IPS-18a (cell line): ENCODE data around the gene AFG1L.
"Not testable (repeated sequence)": the region's sequence is repeated elsewhere in the genome, so short reads cannot be mapped to it uniquely, and the experiment has no call there.

ENCODE experiments used
- H3K27ac ChIP-seq: one replicate; pipeline ENCODE4 v1.5.1; 2013; ENCODE audit warnings: low read length
- H3K27me3 ChIP-seq: one replicate; pipeline ENCODE4 v1.6.1; 2013; ENCODE audit warnings: mild to moderate bottlenecking, low read length; ENCODE audit not compliant: control insufficient read depth, insufficient read depth
- H3K36me3 ChIP-seq: one replicate; pipeline ENCODE4 v1.6.1; 2013; ENCODE audit warnings: low read depth, low read length; ENCODE audit not compliant: control insufficient read depth
- H3K4me1 ChIP-seq: one replicate; pipeline ENCODE4 v1.6.1; 2013; ENCODE audit warnings: low read depth, low read length; ENCODE audit not compliant: control insufficient read depth
- H3K4me3 ChIP-seq: one replicate; pipeline ENCODE4 v1.5.1; 2013; ENCODE audit warnings: low read length
- H3K9ac ChIP-seq: one replicate; pipeline ENCODE4 v1.6.1; 2013; ENCODE audit warnings: mild to moderate bottlenecking, low read length, moderate library complexity
- H3K9me3 ChIP-seq: one replicate; pipeline ENCODE4 v1.6.1; 2013; ENCODE audit warnings: low read depth, low read length; ENCODE audit not compliant: control insufficient read depth

AFG1L gene

DNA sequence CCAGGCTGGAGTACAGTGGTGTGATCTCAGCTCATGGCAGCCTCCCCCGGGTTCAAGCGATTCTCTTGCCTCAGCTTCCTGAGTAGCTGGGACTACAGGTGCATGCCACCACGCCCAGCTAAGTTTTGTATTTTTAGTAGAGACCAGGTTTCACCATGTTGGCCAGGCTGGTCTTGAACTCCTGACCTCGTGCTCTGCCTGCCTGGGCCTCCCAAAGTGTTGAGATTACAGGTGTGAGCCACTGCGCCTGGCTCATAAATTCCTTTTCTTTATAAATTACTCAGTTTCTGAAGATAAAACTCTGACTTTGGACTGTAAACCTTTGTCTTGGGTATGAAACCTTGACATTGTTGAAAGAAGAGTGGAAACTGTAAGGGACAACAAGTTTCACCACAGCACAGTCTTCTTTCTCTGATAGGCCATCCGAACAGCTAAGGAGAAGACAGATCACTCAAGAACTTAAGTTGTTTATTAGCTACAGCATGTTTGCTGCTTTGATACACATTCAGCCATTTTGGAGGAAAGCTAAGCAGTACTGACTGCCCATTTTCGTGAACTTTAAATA lies 35.4 kb downstream of the AFG1L start:
- not testable (repeated sequence) for H3K9ac ChIP-seq, H3K36me3 ChIP-seq, H3K27ac ChIP-seq, H3K9me3 ChIP-seq, H3K4me3 ChIP-seq, H3K27me3 ChIP-seq, H3K4me1 ChIP-seq

- Histone ChIP-seq H3K27ac (no peak overlapping the region), H3K36me3 (no peaks in the 10 kb centered on the region), H3K4me3 (no peak overlapping the region), H3K27me3 (no peaks in the 10 kb centered on the region), H3K4me1 (no peaks in the 10 kb centered on the region), H3K9me3 (no peaks in the 10 kb centered on the region), H3K9ac (no peak overlapping the region)
These were observed 36.0 kb downstream of the AFG1L start for GRCh38 chr6:108330806-108331205.

- H3K9me3 ChIP-seq, result no peaks in the 10 kb centered on the region
- no peaks in the 10 kb centered on the region for H3K4me1 ChIP-seq
- H3K27me3 ChIP-seq, result no peaks in the 10 kb centered on the region
- H3K36me3 ChIP-seq, result no peaks in the 10 kb centered on the region
- H3K4me3 ChIP-seq, result no peak overlapping the region
- H3K9ac ChIP-seq, result no peak overlapping the region
- no peak overlapping the region for H3K27ac ChIP-seq
These were observed 37.1 kb downstream of the AFG1L start for GRCh38 chr6:108331982-108332381.

DNA sequence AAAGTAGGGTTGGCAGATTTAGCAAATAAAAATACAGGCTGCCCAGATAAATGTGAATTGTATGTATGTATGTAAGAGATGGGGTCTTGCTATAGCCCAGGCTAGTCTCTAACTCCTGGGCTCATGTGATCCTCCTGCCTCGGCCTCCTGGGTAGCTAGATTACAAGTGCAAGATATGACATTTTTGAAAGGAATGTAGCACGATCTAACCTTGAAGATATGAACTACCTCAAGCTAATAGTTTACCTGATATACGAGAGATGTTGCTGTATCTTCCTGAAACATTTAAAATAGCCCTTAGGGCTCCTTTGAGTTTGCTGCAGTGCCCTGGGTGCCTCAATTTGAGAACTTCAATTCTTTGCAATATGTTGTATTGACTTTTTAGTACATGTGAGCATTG lies 42.1 kb downstream of the AFG1L start:
- Histone ChIP-seq H3K4me1 (no peaks in the 10 kb centered on the region), H3K36me3 (no peaks in the 10 kb centered on the region), H3K27ac (no peak overlapping the region)

GRCh38 chr6:108337721-108338120 lies 42.9 kb downstream of the AFG1L start:
- no peaks in the 10 kb centered on the region for H3K27me3 ChIP-seq
- H3K27ac ChIP-seq, result no peak overlapping the region
- H3K9ac ChIP-seq, result no peak overlapping the region
- no peak overlapping the region for H3K4me3 ChIP-seq
- no peaks in the 10 kb centered on the region for H3K4me1 ChIP-seq
- H3K36me3 ChIP-seq, result no peaks in the 10 kb centered on the region
- no peaks in the 10 kb centered on the region for H3K9me3 ChIP-seq

More for the DNA sequence above, 42.1 kb downstream of the AFG1L start:
- H3K4me3 ChIP-seq, result no peak overlapping the region
- H3K9ac ChIP-seq, result no peak overlapping the region
- no peaks in the 10 kb centered on the region for H3K9me3 ChIP-seq
- H3K27me3 ChIP-seq, result no peaks in the 10 kb centered on the region

DNA sequence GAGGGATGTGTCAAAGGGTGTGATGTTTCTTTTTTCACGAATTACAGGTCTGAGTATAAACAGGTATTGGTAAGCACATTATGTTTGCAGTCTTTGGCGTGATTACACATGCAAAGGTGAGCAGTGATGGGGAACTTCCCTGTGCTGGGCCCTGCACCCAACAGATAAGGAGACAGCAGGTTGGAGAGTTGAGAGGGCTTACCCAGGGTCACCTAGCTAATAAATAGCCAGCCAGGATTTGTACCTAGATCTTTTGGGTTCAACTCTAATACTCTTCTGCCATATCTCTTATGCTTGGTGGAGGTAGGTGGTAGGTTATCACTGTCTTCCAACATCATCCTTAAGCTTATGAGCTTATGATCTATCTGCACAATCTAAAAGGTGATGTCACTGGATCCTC lies 46.5 kb downstream of the AFG1L start:
- Histone ChIP-seq H3K4me3 (no peak overlapping the region), H3K27me3 (no peaks in the 10 kb centered on the region), H3K27ac (no peak overlapping the region), H3K9ac (no peak overlapping the region), H3K4me1 (no peaks in the 10 kb centered on the region), H3K9me3 (no peaks in the 10 kb centered on the region), H3K36me3 (no peaks in the 10 kb centered on the region)

DNA sequence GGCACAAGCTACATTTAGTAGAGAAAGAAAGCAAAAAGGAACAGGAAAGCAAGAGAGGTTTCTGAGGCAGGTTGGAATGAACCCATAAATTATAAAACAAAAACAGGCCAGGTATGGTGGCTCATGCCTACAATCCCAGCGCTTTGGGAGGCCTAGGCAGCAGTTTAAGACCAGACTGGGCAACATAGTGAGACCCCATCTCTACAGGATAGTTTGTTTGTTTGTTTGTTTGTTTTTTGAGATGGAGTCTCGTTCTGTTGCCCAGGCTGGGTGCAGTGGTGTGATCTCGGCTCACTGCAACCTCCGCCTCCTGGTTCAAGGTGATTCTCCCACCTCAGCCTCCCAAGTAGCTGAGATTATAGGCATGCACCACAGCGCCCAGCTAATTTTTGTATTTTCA lies 49.0 kb downstream of the AFG1L start:
- Histone ChIP-seq H3K4me1 (no peaks in the 10 kb centered on the region), H3K36me3 (no peaks in the 10 kb centered on the region), H3K4me3 (no peak overlapping the region)

DNA sequence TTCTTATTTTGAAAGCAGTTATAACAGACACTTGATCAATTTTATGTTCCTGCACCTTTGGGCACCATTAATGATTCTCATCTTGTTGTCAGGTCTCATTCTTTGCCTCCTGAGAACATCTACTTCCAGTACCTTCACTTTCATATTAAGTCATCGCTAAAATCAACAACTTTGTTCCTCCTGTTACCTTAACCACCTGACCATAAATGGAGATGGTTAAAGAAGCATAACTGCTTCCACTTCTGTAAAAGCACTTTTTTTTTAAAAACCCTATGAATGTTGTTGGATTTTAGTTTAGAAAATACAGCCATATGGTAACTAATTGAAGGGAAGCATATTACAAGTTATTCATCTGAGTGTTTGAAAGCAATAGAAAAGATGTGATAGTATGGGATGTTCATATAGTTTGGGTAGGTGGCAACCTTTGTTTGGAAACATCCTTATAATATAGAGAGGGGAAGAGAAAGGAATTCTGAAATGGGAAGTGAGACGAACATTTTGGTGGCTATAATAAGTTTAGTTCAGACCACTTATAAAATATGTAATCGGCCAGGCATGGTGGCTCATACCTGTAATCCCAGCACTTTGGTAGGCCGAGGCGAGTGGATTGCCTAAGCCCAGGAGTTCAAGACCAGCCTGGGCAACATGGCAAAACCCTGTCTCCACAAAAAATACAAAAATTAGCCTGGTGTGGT lies 53.9 kb downstream of the AFG1L start:
- H3K36me3 ChIP-seq, result no peaks in the 10 kb centered on the region
- H3K27me3 ChIP-seq, result no peaks in the 10 kb centered on the region
- H3K4me1 ChIP-seq, result no peaks in the 10 kb centered on the region
- H3K27ac ChIP-seq, result no peak overlapping the region
- no peak overlapping the region for H3K4me3 ChIP-seq
- H3K9ac ChIP-seq, result no peak overlapping the region
- no peaks in the 10 kb centered on the region for H3K9me3 ChIP-seq

More for the DNA sequence above, 49.0 kb downstream of the AFG1L start:
- no peaks in the 10 kb centered on the region for H3K27me3 ChIP-seq
- H3K27ac ChIP-seq, result no peak overlapping the region
- H3K9ac ChIP-seq, result no peak overlapping the region
- no peaks in the 10 kb centered on the region for H3K9me3 ChIP-seq

DNA sequence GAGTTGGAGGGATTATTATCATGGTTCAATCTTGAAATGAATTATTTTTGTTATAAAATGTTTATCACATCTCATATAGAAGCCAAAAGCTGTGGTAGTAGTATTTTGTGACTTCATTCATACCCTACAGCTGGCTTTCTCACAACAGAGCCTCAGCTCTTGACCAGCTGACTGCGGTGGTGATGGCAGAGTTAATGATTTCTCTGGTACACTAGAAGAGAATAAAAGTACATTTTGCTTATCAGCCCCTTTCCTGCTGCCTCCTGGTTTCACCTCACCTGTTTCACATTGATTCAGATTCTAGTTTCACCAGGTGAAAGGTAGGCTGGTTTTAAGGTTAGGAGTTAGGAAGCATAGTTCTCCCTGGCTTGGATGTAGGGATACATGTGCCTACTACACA lies 55.7 kb downstream of the AFG1L start:
- no peaks in the 10 kb centered on the region for H3K9me3 ChIP-seq
- no peak overlapping the region for H3K9ac ChIP-seq
- no peaks in the 10 kb centered on the region for H3K27me3 ChIP-seq
- no peak overlapping the region for H3K4me3 ChIP-seq
- no peak overlapping the region for H3K27ac ChIP-seq
- H3K36me3 ChIP-seq, result no peaks in the 10 kb centered on the region
- no peaks in the 10 kb centered on the region for H3K4me1 ChIP-seq

DNA sequence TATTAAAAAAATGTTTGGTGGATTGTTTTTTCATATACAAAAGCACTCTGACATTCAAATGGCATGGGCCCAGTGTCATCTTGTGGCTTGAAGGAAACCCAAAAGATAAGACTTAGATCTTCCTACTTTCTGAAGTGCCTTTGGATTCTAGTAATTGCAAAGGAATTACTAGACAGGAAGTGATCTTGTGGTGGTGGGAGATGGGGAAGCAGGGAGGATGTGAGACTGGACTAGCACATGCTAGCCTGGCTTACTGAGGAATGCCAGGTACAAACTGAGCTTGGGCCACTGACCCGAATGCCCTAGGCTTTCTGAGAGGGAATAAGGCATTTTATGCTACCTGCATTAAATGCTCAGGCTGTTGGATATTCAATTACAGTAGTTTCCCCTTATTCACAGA lies 59.0 kb downstream of the AFG1L start:
- H3K36me3 ChIP-seq, result no peaks in the 10 kb centered on the region
- H3K4me1 ChIP-seq, result no peaks in the 10 kb centered on the region
- H3K4me3 ChIP-seq, result no peak overlapping the region
- H3K9me3 ChIP-seq, result no peaks in the 10 kb centered on the region
- no peak overlapping the region for H3K9ac ChIP-seq
- no peak overlapping the region for H3K27ac ChIP-seq
- no peaks in the 10 kb centered on the region for H3K27me3 ChIP-seq

GRCh38 chr6:108355120-108355519 lies 60.3 kb downstream of the AFG1L start:
- Histone ChIP-seq H3K4me3 (no peak overlapping the region), H3K27me3 (no peaks in the 10 kb centered on the region), H3K27ac (no peak overlapping the region), H3K36me3 (no peaks in the 10 kb centered on the region), H3K9ac (no peak overlapping the region), H3K9me3 (no peaks in the 10 kb centered on the region), H3K4me1 (no peaks in the 10 kb centered on the region)

- Histone ChIP-seq H3K27me3 (no peaks in the 10 kb centered on the region), H3K4me3 (no peak overlapping the region), H3K36me3 (no peaks in the 10 kb centered on the region), H3K27ac (no peak overlapping the region), H3K4me1 (no peaks in the 10 kb centered on the region), H3K9me3 (no peaks in the 10 kb centered on the region), H3K9ac (no peak overlapping the region)
These were observed 61.0 kb downstream of the AFG1L start for GRCh38 chr6:108355890-108356289.
